KMS-11 (cell line): Measurements from ENCODE around the gene DPYSL3.
A peak's percentile ranks its signal among the peaks of the same experiment; 100 is the strongest.

Experiments used
- H2AFZ ChIP-seq: fragments of 200-600 bp; sonication (generic); 2 replicates; pipeline ENCODE4 v1.6.1; 2016; ENCODE audit warnings: antibody characterized with exemption, mixed run types, low read depth
- H3K27ac ChIP-seq: fragments of 200-600 bp; sonication (generic); 2 replicates; pipeline ENCODE4 v1.6.1; 2016; ENCODE audit warnings: mild to moderate bottlenecking, mixed run types
- H3K27me3 ChIP-seq: fragments of 200-600 bp; sonication (generic); 2 replicates; pipeline ENCODE4 v1.6.1; 2017; ENCODE audit warnings: mild to moderate bottlenecking, low read depth, mixed run types, moderate library complexity; ENCODE audit not compliant: insufficient read depth
- H3K36me3 ChIP-seq: fragments of 200-600 bp; sonication (generic); 2 replicates; pipeline ENCODE4 v1.6.1; 2017; ENCODE audit warnings: mild to moderate bottlenecking, mixed run types; ENCODE audit not compliant: insufficient read depth
- H3K4me1 ChIP-seq: fragments of 200-600 bp; sonication (generic); 2 replicates; pipeline ENCODE4 v1.6.1; 2016; ENCODE audit warnings: mild to moderate bottlenecking, low read depth, mixed run types; ENCODE audit not compliant: poor library complexity, severe bottlenecking
- H3K4me2 ChIP-seq: fragments of 200-600 bp; sonication (generic); 2 replicates; pipeline ENCODE4 v1.7.0; 2016; ENCODE audit warnings: mild to moderate bottlenecking, mixed run types
- H3K4me3 ChIP-seq: fragments of 200-600 bp; sonication (generic); IDR thresholded peaks from 2 replicates; pipeline ENCODE4 v1.6.1; 2017; ENCODE audit warnings: low read depth, low read length, mixed read lengths; ENCODE audit not compliant: insufficient read depth
- H3K79me2 ChIP-seq: fragments of 200-600 bp; sonication (generic); 2 replicates; pipeline ENCODE4 v1.6.1; 2016; ENCODE audit warnings: low read depth, mixed run types; ENCODE audit not compliant: insufficient read depth
- H3K9ac ChIP-seq: fragments of 200-600 bp; sonication (generic); 2 replicates; pipeline ENCODE4 v1.6.1; 2016; ENCODE audit warnings: mild to moderate bottlenecking, mixed run types
- H4K20me1 ChIP-seq: fragments of 200-600 bp; sonication (generic); 2 replicates; pipeline ENCODE4 v1.6.1; 2016; ENCODE audit warnings: mild to moderate bottlenecking, mixed run types; ENCODE audit not compliant: insufficient read depth
- CTCF ChIP-seq: fragments of 200-600 bp; sonication (generic); conservative IDR thresholded peaks from 2 replicates; pipeline ENCODE4 v1.6.1; 2017; ENCODE audit warnings: low read depth, mild to moderate bottlenecking, antibody characterized with exemption, low read length, moderate library complexity, mixed read lengths

DPYSL3 gene

GRCh38 chr5:147413266-147413665 lies 96.6 kb downstream of the DPYSL3 start:
- Histone ChIP-seq H3K36me3 (no peaks in the 10 kb centered on the region), H2AFZ (no peak overlapping the region), H3K4me1 (peaks cover 62% of the 10 kb centered on the region), H3K9ac (no peak overlapping the region), H3K79me2 (no peaks in the 10 kb centered on the region), H3K27ac (no peak overlapping the region), H3K27me3 (no peaks in the 10 kb centered on the region), H3K4me2 (no peak overlapping the region), H3K4me3 (no peak overlapping the region), H4K20me1 (no peaks in the 10 kb centered on the region)
- TF ChIP-seq CTCF = no peak

GRCh38 chr5:147412561-147412960 lies 97.3 kb downstream of the DPYSL3 start:
- H3K4me1 ChIP-seq = peaks cover 69% of the 10 kb centered on the region
- no peaks in the 10 kb centered on the region for H3K27me3 ChIP-seq
- H3K36me3 ChIP-seq = no peaks in the 10 kb centered on the region
- H4K20me1 ChIP-seq = no peaks in the 10 kb centered on the region
- no peak overlapping the region for H3K9ac ChIP-seq
- no peak overlapping the region for H3K4me2 ChIP-seq
- H3K4me3 ChIP-seq = no peak overlapping the region
- no peak for TF ChIP-seq CTCF
- no peaks in the 10 kb centered on the region for H3K79me2 ChIP-seq
- H3K27ac ChIP-seq = no peak overlapping the region
- H2AFZ ChIP-seq = no peak overlapping the region

GRCh38 chr5:147411359-147412319 lies 98.2 kb downstream of the DPYSL3 start:
- Histone ChIP-seq H3K4me1 (peaks cover 78% of the 10 kb centered on the region), H3K4me3 (no peak overlapping the region), H3K79me2 (no peaks in the 10 kb centered on the region), H3K4me2 (no peak overlapping the region; the same call in 1 of the 2 replicates), H3K27me3 (no peaks in the 10 kb centered on the region), H3K27ac (peak overlapping the region; percentile 19; the same call in 1 of the 2 replicates), H3K36me3 (no peaks in the 10 kb centered on the region), H2AFZ (no peak overlapping the region), H3K9ac (no peak overlapping the region), H4K20me1 (no peaks in the 10 kb centered on the region)
- TF ChIP-seq CTCF = no peak

- no peak overlapping the region for H3K9ac ChIP-seq
- no peak for TF ChIP-seq CTCF
- H3K36me3 ChIP-seq = no peaks in the 10 kb centered on the region
- H3K27ac ChIP-seq = peak overlapping the region; percentile 19; the same call in 1 of the 2 replicates
- H3K4me2 ChIP-seq = peak overlapping the region; percentile 29; the same call in 1 of the 2 replicates
- H4K20me1 ChIP-seq = no peaks in the 10 kb centered on the region
- no peaks in the 10 kb centered on the region for H3K79me2 ChIP-seq
- no peaks in the 10 kb centered on the region for H3K27me3 ChIP-seq
- H2AFZ ChIP-seq = no peak overlapping the region
- peaks cover 87% of the 10 kb centered on the region for H3K4me1 ChIP-seq
- H3K4me3 ChIP-seq = no peak overlapping the region
These were observed 99.1 kb downstream of the DPYSL3 start for GRCh38 chr5:147410496-147411358.
